RPMI7951 (cell line): ENCODE results near the gene DCP1B. TPM values are rescaled to one million over a fixed set of nuclear protein-coding genes. Genes with fewer than 3 reads are reported as not detected.
A peak's percentile ranks its signal among the peaks of the same experiment; 100 is the strongest.

Experiments used
- DNase-seq: peaks from one replicate; pipeline ENCODE4 v3.0.0-alpha.2; 2012; ENCODE audit warnings: low read depth
- total RNA-seq: library from RNA; depleted of rRNA; stranded (reverse); fragments of >200 nt; shearing (Covaris generic); gene quantifications from 2 replicates; pipeline ENCODE4 v1.2.3, GENCODE V29; 2014

DCP1B gene
- total RNA-seq, 1 experiment from 2014 or later: 11.2 TPM

DNA sequence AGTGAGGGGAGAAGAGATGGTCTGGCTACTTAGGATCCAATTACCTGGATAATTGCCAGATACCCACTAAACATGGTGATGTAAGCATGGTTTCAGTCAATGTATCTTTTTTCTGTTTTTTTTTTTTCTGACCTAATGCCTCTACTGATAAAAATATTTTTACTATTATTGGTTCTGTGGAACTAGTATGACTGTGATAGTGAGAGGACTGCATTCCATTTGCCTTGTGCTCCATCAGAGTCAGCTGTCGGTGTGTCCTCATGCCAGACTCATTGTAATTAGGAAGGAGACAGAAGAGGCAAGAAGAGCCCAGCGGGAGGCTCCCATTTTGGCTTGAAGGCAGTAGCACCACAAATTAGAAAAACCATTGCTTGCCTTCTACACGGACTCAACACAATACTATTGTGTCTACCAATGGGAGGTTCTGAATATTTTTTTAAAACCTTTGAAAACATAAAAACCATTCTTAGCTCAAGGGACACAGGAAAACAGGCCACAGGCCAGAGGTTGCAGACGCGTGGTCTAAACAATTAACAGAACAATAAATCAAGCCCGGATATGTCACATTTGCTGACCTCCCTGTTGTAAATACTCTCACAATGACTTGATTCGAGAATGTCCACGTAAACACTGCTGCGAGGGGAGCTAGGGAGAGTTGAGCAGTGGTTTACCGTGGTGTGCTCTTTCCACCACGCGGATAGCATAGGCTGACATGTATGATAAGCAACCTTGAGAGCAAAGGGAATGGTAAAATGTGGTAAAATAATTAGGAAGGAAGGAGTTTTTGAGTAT is 13.5 kb upstream of the DCP1B start:
- no peak for DNase-seq

GRCh38 chr12:2016862-2017545 is 12.7 kb upstream of the DCP1B start:
- DNase-seq: no peak

DNA sequence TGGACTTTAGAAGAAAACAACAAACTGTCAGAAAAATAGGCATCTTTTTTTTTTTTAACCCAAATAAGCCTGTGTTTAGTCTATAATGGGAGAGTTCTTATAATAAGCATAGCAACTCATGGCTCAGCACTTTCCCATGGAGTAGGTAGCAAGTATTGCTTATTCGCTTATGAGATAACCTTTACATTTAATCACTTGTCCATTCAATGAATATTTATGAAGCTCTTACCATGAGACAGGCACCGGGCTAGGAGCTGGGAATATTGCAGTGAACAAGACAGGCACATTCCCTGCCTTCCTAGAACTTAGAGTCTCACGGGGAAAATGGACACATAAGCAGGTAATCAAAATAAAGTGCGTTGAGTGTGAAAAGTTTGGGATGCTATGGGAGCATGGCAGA is 10.0 kb upstream of the DCP1B start:
- no peak for DNase-seq

- no peak for DNase-seq
These were observed 9.4 kb upstream of the DCP1B start for GRCh38 chr12:2013527-2014223.

DNA sequence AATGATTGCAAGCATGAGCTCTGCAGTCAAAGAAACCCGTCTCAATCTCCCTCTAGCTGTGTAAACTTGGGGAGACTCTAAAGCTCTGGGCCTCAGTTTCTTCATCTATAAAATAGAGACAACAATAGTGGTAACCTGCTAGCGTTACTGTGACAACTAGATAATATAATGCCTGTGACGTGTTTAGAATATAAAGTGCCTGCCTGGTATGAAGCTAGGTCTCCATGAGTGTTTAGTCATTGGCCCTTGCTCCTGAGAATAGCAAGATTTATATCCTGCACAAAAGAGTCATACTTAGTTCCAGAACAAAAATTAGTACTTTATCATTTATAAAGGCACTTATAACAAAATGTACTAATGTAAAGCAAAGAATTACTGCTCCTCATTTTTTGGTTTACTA is 8.8 kb upstream of the DCP1B start:
- no peak for DNase-seq

GRCh38 chr12:2011643-2012607 is 7.7 kb upstream of the DCP1B start:
- DNase-seq: no peak

GRCh38 chr12:2009623-2010022 is 5.4 kb upstream of the DCP1B start:
- DNase-seq: no peak

- no peak for DNase-seq
These were observed 4.4 kb upstream of the DCP1B start for GRCh38 chr12:2008677-2009076.

GRCh38 chr12:2003676-2004112 is 563 bp downstream of the DCP1B start:
- no peak for DNase-seq

- DNase-seq: peak; percentile 25
These were observed 8.9 kb downstream of the DCP1B start for GRCh38 chr12:1995205-1995896.

- DNase-seq: no peak
These were observed 9.7 kb downstream of the DCP1B start for GRCh38 chr12:1994429-1995143.

GRCh38 chr12:1993871-1994371 is 10.3 kb downstream of the DCP1B start:
- DNase-seq: peak; percentile 37

GRCh38 chr12:1993341-1993740 is 10.9 kb downstream of the DCP1B start:
- DNase-seq: peak; percentile 90

- no peak for DNase-seq
These were observed 11.5 kb downstream of the DCP1B start for GRCh38 chr12:1992732-1993131.

DNA sequence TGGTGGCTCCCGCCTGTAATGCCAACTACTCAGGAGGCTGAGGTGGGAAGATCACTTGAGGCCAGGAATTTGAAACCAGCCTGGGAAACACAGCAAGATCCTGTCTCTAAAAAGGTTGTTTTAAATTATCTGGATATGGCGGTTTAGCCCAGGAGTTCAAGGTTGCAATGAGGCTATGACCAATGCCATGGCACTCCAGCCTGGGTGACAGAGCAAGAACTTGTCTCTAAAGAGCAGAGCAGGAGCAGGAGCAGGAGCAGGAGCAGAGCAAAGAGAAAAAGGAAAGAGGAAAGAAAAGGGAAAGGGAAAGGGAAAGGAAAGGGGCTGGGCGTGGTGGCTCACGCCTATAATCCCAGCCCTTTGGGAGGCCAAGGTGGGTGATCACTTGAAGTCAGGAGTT is 15.1 kb downstream of the DCP1B start:
- DNase-seq: no peak

DNA sequence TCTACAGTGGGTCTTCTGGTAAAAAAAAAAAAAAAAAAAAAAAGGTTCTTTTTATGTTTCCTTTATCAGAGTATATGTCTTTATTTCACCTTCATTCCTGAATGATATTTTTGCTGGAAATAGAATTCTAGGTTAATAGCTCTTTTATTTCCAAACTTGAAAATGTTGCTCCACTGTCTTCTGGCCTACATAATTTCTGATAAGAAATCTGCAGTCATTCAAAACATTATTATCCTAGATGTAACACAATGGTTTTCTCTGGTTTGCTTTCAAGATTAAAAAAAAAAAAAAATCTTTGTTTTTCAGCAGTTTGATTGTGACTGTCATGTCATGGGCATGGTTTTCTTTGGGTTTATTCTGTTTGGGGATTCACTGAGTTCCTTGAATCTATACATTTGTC is 19.5 kb downstream of the DCP1B start:
- DNase-seq: no peak

- no peak for DNase-seq
These were observed 24.0 kb downstream of the DCP1B start for GRCh38 chr12:1980282-1980681.

- DNase-seq: no peak
These were observed 26.0 kb downstream of the DCP1B start for GRCh38 chr12:1978078-1978862.

- DNase-seq: no peak
These were observed 26.7 kb downstream of the DCP1B start for GRCh38 chr12:1977588-1977987.
